HEK293 (cell line): ENCODE measurements around the gene LMOD1.

Experiments
- CTCF ChIA-PET: fragments of 350-600 bp; formaldehyde crosslinking; extraction: SDS; loops from one replicate; lab custom pipeline; 2021; ENCODE audit warnings: antibody characterized with exemption; lab: Yijun Ruan, JAX
- POLR2A ChIA-PET: fragments of 300-600 bp; formaldehyde crosslinking; extraction: SDS; loops from one replicate; lab custom pipeline; 2020; ENCODE audit warnings: antibody characterized with exemption, inconsistent platforms; lab: Yijun Ruan, JAX
- H3K27ac ChIP-seq: fragments of 200-500 bp; sonication (Bioruptor generic); 2 replicates; pipeline ENCODE4 v1.5.1; 2014; ENCODE audit warnings: low read depth, low read length, control low read depth, inconsistent platforms; ENCODE audit errors: extremely low read depth
- H3K36me3 ChIP-seq, 2 experiments: fragments of 200-500 bp in 1 of 2; sonication (Bioruptor generic) in 1 of 2; 1 replicate in 1 of 2; 2 replicates in 1 of 2; pipeline ENCODE4 v1.5.1; 2014 to 2017; ENCODE audit warnings: inconsistent platforms in 2 of 2, low read length in 2 of 2; ENCODE audit not compliant: control insufficient read depth in 2 of 2, insufficient read depth in 1 of 2
- H3K4me1 ChIP-seq: fragments of 200-500 bp; sonication (Bioruptor generic); 2 replicates; pipeline ENCODE4 v1.5.1; 2014; ENCODE audit warnings: mild to moderate bottlenecking, low read length, inconsistent platforms; ENCODE audit not compliant: control insufficient read depth, insufficient read depth
- H3K4me3 ChIP-seq: 2 replicates; pipeline ENCODE4 v1.5.1; 2011; ENCODE audit warnings: low read depth, mild to moderate bottlenecking, control low read depth, low read length, moderate library complexity
- H3K9me3 ChIP-seq: fragments of 200-500 bp; sonication (Bioruptor generic); 2 replicates; pipeline ENCODE4 v1.5.1; 2014; ENCODE audit warnings: low read depth, low read length, inconsistent platforms; ENCODE audit not compliant: control insufficient read depth, insufficient read depth
- IKZF3 ChIP-seq: fragments of 450-650 bp; IDR thresholded peaks from 2 replicates; pipeline ENCODE4 v1.5.0; 2018; ENCODE audit warnings: missing biosample characterization, mild to moderate bottlenecking, missing genetic modification characterization, moderate library complexity
- MEIS1 ChIP-seq: sonication (generic); formaldehyde crosslinking; IDR thresholded peaks from 2 replicates; pipeline ENCODE4 v1.8.1; 2022; ENCODE audit warnings: missing genetic modification reagents, mild to moderate bottlenecking, borderline replicate concordance
- PRDM4 ChIP-seq: fragments of 450-650 bp; formaldehyde crosslinking; IDR thresholded peaks from 2 replicates; pipeline ENCODE4 v1.5.1; 2017; ENCODE audit warnings: missing biosample characterization, missing genetic modification characterization
- ZFHX2 ChIP-seq: fragments of 450-650 bp; formaldehyde crosslinking; conservative IDR thresholded peaks from 2 replicates; pipeline ENCODE4 v1.5.1; 2016; ENCODE audit warnings: missing biosample characterization, missing genetic modification characterization
- ZIC2 ChIP-seq: fragments of 450-650 bp; formaldehyde crosslinking; IDR thresholded peaks from 2 replicates; pipeline ENCODE4 v1.5.1; 2016; ENCODE audit warnings: missing biosample characterization, missing genetic modification characterization
- ZNF132 ChIP-seq: fragments of 450-650 bp; formaldehyde crosslinking; IDR thresholded peaks from 2 replicates; pipeline ENCODE4 v1.5.1; 2017; ENCODE audit warnings: missing biosample characterization, missing genetic modification characterization, borderline replicate concordance
- ZNF140 ChIP-seq: fragments of 450-650 bp; formaldehyde crosslinking; IDR thresholded peaks from 2 replicates; pipeline ENCODE4 v1.5.1; 2016; ENCODE audit warnings: missing biosample characterization, missing genetic modification characterization
- ZNF146 ChIP-seq: fragments of 450-650 bp; formaldehyde crosslinking; IDR thresholded peaks from 2 replicates; pipeline ENCODE4 v1.5.1; 2016; ENCODE audit warnings: missing biosample characterization, missing genetic modification characterization
- ZNF341 ChIP-seq: fragments of 450-650 bp; formaldehyde crosslinking; IDR thresholded peaks from 2 replicates; pipeline ENCODE4; 2016; ENCODE audit warnings: low read depth, missing biosample characterization, missing genetic modification characterization
- ZNF350 ChIP-seq: fragments of 450-650 bp; formaldehyde crosslinking; IDR thresholded peaks from 2 replicates; pipeline ENCODE4 v1.5.0; 2017; ENCODE audit warnings: missing biosample characterization, mild to moderate bottlenecking, missing genetic modification characterization
- ZNF544 ChIP-seq: fragments of 450-650 bp; formaldehyde crosslinking; IDR thresholded peaks from 2 replicates; pipeline ENCODE4 v1.5.0; 2017; ENCODE audit warnings: missing biosample characterization, missing genetic modification characterization
- ZNF596 ChIP-seq: fragments of 450-650 bp; IDR thresholded peaks from 2 replicates; pipeline ENCODE4 v1.5.0; 2018; ENCODE audit warnings: missing biosample characterization, mild to moderate bottlenecking, missing genetic modification characterization, moderate library complexity
- ZNF664 ChIP-seq: fragments of 450-650 bp; formaldehyde crosslinking; IDR thresholded peaks from 2 replicates; pipeline ENCODE4 v1.5.1; 2016; ENCODE audit warnings: missing biosample characterization, missing genetic modification characterization
- TF ChIP-seq, protein P1 (sequence below): fragments of 450-650 bp; formaldehyde crosslinking; IDR thresholded peaks from 2 replicates; pipeline ENCODE4 v1.5.1; 2016; ENCODE audit warnings: missing biosample characterization, missing genetic modification characterization
- TF ChIP-seq, protein P2 (sequence below): fragments of 450-650 bp; formaldehyde crosslinking; conservative IDR thresholded peaks from 2 replicates; pipeline ENCODE4 v1.5.1; 2016; ENCODE audit warnings: low read depth, missing biosample characterization, missing genetic modification characterization

Gene LMOD1

DNA sequence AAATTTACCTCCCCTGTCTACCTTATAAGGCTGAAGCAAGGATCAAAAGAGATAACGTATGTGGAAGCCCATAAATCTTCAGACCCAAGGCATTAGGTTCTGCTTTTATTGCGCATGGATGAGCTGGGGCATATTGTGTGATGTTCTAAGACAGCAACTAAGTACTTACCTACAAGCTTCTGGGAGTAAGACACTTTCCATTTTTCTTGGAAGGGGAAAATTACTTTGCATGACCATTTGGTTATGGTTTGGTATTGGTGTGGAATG, 21.1 kb downstream of the LMOD1 start (continued):
- TF ChIP-seq, protein P1, sequence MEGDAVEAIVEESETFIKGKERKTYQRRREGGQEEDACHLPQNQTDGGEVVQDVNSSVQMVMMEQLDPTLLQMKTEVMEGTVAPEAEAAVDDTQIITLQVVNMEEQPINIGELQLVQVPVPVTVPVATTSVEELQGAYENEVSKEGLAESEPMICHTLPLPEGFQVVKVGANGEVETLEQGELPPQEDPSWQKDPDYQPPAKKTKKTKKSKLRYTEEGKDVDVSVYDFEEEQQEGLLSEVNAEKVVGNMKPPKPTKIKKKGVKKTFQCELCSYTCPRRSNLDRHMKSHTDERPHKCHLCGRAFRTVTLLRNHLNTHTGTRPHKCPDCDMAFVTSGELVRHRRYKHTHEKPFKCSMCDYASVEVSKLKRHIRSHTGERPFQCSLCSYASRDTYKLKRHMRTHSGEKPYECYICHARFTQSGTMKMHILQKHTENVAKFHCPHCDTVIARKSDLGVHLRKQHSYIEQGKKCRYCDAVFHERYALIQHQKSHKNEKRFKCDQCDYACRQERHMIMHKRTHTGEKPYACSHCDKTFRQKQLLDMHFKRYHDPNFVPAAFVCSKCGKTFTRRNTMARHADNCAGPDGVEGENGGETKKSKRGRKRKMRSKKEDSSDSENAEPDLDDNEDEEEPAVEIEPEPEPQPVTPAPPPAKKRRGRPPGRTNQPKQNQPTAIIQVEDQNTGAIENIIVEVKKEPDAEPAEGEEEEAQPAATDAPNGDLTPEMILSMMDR: no peak
- no peak for TF ChIP-seq PRDM4 (tag by site-specific recombination)
- no peak for TF ChIP-seq ZNF596
- no peak for TF ChIP-seq MEIS1 (CRISPR knock-in tag)

GRCh38 chr1:201921952-201922558, 24.3 kb downstream of the LMOD1 start:
- Histone ChIP-seq H3K4me1 (no peaks in the 10 kb centered on the region), H3K4me3 (no peak overlapping the region), H3K9me3 (no peaks in the 10 kb centered on the region), H3K36me3 (no peaks in the 10 kb centered on the region), H3K27ac (no peak overlapping the region)
- ChIA-PET POLR2A (no interaction called here), CTCF (interaction anchor here (1.3 kb wide), 1 partner anchor 51 kb away, joined by 3 read pairs; no protein-coding TSS in a partner anchor)
- TF ChIP-seq, protein P2, sequence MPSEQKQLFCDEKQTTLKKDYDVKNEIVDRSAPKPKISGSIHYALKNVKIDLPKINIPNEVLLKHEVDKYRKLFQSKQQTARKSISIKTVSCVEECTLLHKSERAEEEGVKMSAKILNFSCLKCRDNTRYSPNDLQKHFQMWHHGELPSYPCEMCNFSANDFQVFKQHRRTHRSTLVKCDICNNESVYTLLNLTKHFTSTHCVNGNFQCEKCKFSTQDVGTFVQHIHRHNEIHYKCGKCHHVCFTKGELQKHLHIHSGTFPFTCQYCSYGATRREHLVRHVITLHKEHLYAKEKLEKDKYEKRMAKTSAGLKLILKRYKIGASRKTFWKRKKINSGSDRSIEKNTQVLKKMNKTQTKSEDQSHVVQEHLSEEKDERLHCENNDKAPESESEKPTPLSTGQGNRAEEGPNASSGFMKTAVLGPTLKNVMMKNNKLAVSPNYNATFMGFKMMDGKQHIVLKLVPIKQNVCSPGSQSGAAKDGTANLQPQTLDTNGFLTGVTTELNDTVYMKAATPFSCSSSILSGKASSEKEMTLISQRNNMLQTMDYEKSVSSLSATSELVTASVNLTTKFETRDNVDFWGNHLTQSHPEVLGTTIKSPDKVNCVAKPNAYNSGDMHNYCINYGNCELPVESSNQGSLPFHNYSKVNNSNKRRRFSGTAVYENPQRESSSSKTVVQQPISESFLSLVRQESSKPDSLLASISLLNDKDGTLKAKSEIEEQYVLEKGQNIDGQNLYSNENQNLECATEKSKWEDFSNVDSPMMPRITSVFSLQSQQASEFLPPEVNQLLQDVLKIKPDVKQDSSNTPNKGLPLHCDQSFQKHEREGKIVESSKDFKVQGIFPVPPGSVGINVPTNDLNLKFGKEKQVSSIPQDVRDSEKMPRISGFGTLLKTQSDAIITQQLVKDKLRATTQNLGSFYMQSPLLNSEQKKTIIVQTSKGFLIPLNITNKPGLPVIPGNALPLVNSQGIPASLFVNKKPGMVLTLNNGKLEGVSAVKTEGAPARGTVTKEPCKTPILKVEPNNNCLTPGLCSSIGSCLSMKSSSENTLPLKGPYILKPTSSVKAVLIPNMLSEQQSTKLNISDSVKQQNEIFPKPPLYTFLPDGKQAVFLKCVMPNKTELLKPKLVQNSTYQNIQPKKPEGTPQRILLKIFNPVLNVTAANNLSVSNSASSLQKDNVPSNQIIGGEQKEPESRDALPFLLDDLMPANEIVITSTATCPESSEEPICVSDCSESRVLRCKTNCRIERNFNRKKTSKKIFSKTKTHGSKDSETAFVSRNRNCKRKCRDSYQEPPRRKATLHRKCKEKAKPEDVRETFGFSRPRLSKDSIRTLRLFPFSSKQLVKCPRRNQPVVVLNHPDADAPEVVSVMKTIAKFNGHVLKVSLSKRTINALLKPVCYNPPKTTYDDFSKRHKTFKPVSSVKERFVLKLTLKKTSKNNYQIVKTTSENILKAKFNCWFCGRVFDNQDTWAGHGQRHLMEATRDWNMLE (tag by site-specific recombination): no peak
- TF ChIP-seq ZNF140 (tag by site-specific recombination) (0 out of 2 replicates have a peak, but pooled peaks have one; percentile 14), ZNF350 (no peak), ZNF132 (tag by site-specific recombination) (no peak), ZNF664 (tag by site-specific recombination) (peak; percentile 52; the same call in 1 of the 2 replicates), IKZF3 (tag by site-specific recombination) (no peak), ZNF146 (tag by site-specific recombination) (peak; percentile 45; the same call in 1 of the 2 replicates), ZFHX2 (no peak)

GRCh38 chr1:201918343-201918742, 28.0 kb downstream of the LMOD1 start:
- Histone ChIP-seq H3K27ac (no peak overlapping the region), H3K4me1 (no peaks in the 10 kb centered on the region), H3K9me3 (no peaks in the 10 kb centered on the region), H3K36me3 (no peaks in the 10 kb centered on the region), H3K4me3 (no peak overlapping the region)
- ChIA-PET CTCF (interaction anchor here (0.6 kb wide), 2 partner anchors 126 to 417 kb away, joined by 3 to 4 read pairs; no protein-coding TSS in a partner anchor), POLR2A (interaction anchor here (1.8 kb wide), 1 partner anchor 28 kb away, joined by 6 read pairs; the partner anchor contains the start of gene LMOD1)
- TF ChIP-seq ZIC2 (tag by site-specific recombination) (peak; percentile 78), ZNF544 (tag by site-specific recombination) (no peak), ZNF341 (tag by site-specific recombination) (peak; percentile 34; the same call in 1 of the 2 replicates)
